Neuronal stem cell (in vitro differentiated cells): ENCODE results near the gene ERMN.

ENCODE experiments used
- DNase-seq: peaks from one replicate; pipeline ENCODE4 v3.0.0-alpha.2; 2013; ENCODE audit warnings: low spot score
- H2AFZ ChIP-seq: one replicate; pipeline ENCODE4 v1.6.1; 2013; ENCODE audit warnings: mild to moderate bottlenecking, low read length, inconsistent platforms
- H2AK5ac ChIP-seq: 2 replicates; pipeline ENCODE4 v1.6.1; 2013; ENCODE audit warnings: low read depth, mild to moderate bottlenecking, inconsistent platforms, low read length, moderate library complexity, mixed read lengths
- H2BK120ac ChIP-seq: 2 replicates; pipeline ENCODE4 v1.6.1; 2013; ENCODE audit warnings: low read depth, mild to moderate bottlenecking, inconsistent platforms, low read length, moderate library complexity, mixed read lengths
- H2BK12ac ChIP-seq: one replicate; pipeline ENCODE4 v1.6.1; 2013; ENCODE audit warnings: low read length, inconsistent platforms
- H2BK15ac ChIP-seq: 2 replicates; pipeline ENCODE4 v1.6.1; 2013; ENCODE audit warnings: mild to moderate bottlenecking, low read length, inconsistent platforms, mixed read lengths
- H2BK5ac ChIP-seq: one replicate; pipeline ENCODE4 v1.6.1; 2013; ENCODE audit warnings: inconsistent platforms, mild to moderate bottlenecking, low read length, moderate library complexity
- H3K14ac ChIP-seq: one replicate; pipeline ENCODE4 v1.6.1; 2013; ENCODE audit warnings: low read length, inconsistent platforms
- H3K18ac ChIP-seq: 2 replicates; pipeline ENCODE4 v1.6.1; 2013; ENCODE audit warnings: low read length, inconsistent platforms
- H3K23ac ChIP-seq: 2 replicates; pipeline ENCODE4 v1.6.1; 2013; ENCODE audit warnings: low read depth, mild to moderate bottlenecking, mixed read lengths, low read length, inconsistent platforms; ENCODE audit not compliant: poor library complexity
- H3K27ac ChIP-seq: replicated peaks from 3 replicates; pipeline ENCODE4 v1.5.1; 2013; ENCODE audit warnings: low read length, inconsistent platforms
- H3K27me3 ChIP-seq, 3 experiments: 2 replicates each; pipeline ENCODE4 v1.6.1; 2013; ENCODE audit warnings: low read length in 3 of 3, mild to moderate bottlenecking in 2 of 3, inconsistent platforms in 1 of 3, low read depth in 1 of 3, mixed read lengths in 1 of 3, moderate library complexity in 1 of 3; ENCODE audit not compliant: control insufficient read depth in 3 of 3, insufficient read depth in 3 of 3
- H3K36me3 ChIP-seq, 2 donors: replicated peaks in 1 of 2; 2 replicates each; pipeline ENCODE4 v1.6.1; 2013; ENCODE audit warnings: low read length in 2 of 2; ENCODE audit not compliant: control insufficient read depth in 2 of 2, insufficient read depth in 2 of 2
- H3K4ac ChIP-seq: 2 replicates; pipeline ENCODE4 v1.6.1; 2013; ENCODE audit warnings: inconsistent platforms, mild to moderate bottlenecking, low read length, moderate library complexity
- H3K4me1 ChIP-seq, 2 donors: 1 replicate in 1 of 2; 2 replicates in 1 of 2; pipeline ENCODE4 v1.6.1; 2013; ENCODE audit warnings: low read length in 2 of 2, low read depth in 1 of 2; ENCODE audit not compliant: control insufficient read depth in 2 of 2, insufficient read depth in 1 of 2
- H3K4me2 ChIP-seq: one replicate; pipeline ENCODE4 v1.6.1; 2013; ENCODE audit warnings: mild to moderate bottlenecking, low read length, inconsistent platforms; ENCODE audit not compliant: insufficient read depth, poor library complexity, severe bottlenecking
- H3K4me3 ChIP-seq, 2 donors: 2 replicates each; pipeline ENCODE4 v1.5.1; 2013; ENCODE audit warnings: low read length in 2 of 2, mild to moderate bottlenecking in 2 of 2, inconsistent platforms in 1 of 2, moderate library complexity in 1 of 2
- H3K79me1 ChIP-seq: one replicate; pipeline ENCODE4 v1.6.1; 2013; ENCODE audit warnings: low read depth, mild to moderate bottlenecking, inconsistent platforms, low read length, moderate library complexity
- H3K9ac ChIP-seq: one replicate; pipeline ENCODE4 v1.6.1; 2013; ENCODE audit warnings: mild to moderate bottlenecking, low read depth, low read length, inconsistent platforms; ENCODE audit not compliant: poor library complexity
- H3K9me3 ChIP-seq, 2 donors: replicated peaks in 1 of 2; 2 replicates each; pipeline versions ENCODE3 to v1.6.1; 2013; ENCODE audit warnings: low read length in 2 of 2, mild to moderate bottlenecking in 2 of 2, inconsistent platforms in 1 of 2, low read depth in 1 of 2, mixed read lengths in 1 of 2, moderate library complexity in 1 of 2; ENCODE audit not compliant: control insufficient read depth in 2 of 2, insufficient read depth in 1 of 2
- H4K8ac ChIP-seq: one replicate; pipeline ENCODE4 v1.6.1; 2013; ENCODE audit warnings: low read depth, mild to moderate bottlenecking, inconsistent platforms, low read length, moderate library complexity
- H4K91ac ChIP-seq: one replicate; pipeline ENCODE4 v1.6.1; 2013; ENCODE audit warnings: low read length, low read depth, mild to moderate bottlenecking, inconsistent platforms; ENCODE audit not compliant: poor library complexity
- whole genome bisulfite sequencing, 2 donors: extraction: QIAGEN DNeasy Blood & Tissue Kit; methylation state at CpG; one replicate each; pipeline ENCODE4 v1.1.7; 2013; ENCODE audit warnings: missing lambda C conversion rate in 2 of 2, mixed read lengths in 1 of 2; ENCODE audit not compliant: insufficient read length in 2 of 2, insufficient replicate concordance in 1 of 2; ENCODE audit errors: extremely low coverage in 2 of 2; 5-methylcytosine and 5-hydroxymethylcytosine counted together

The ERMN gene

GRCh38 chr2:157290525-157290924 is 35.1 kb downstream of the ERMN start:
- H2BK120ac ChIP-seq = no peak overlapping the region
- DNase-seq = no peak
- H3K9me3 ChIP-seq = peaks cover 0 to 1% of the 10 kb centered on the region in 2 donors
- WGBS, 2 donors = no CpG with 5 or more reads among the region's 2 CpGs
- H3K14ac ChIP-seq = no peak overlapping the region
- H4K8ac ChIP-seq = no peak overlapping the region
- no peaks in the 10 kb centered on the region for H3K27me3 ChIP-seq
- no peak overlapping the region for H4K91ac ChIP-seq
- H3K27ac ChIP-seq = no peak overlapping the region
- H2BK12ac ChIP-seq = no peak overlapping the region
- no peak overlapping the region for H2BK5ac ChIP-seq
- no peaks in the 10 kb centered on the region for H3K79me1 ChIP-seq
- no peak overlapping the region for H2AK5ac ChIP-seq
- no peak overlapping the region for H3K18ac ChIP-seq
- no peak overlapping the region for H3K4ac ChIP-seq
- peaks cover 0 to 3% of the 10 kb centered on the region in 2 donors for H3K4me1 ChIP-seq
- no peak overlapping the region for H3K4me2 ChIP-seq
- H2AFZ ChIP-seq = no peak overlapping the region
- H3K4me3 ChIP-seq = no peak overlapping the region
- H3K9ac ChIP-seq = no peak overlapping the region
- no peak overlapping the region for H3K23ac ChIP-seq
- no peak overlapping the region for H2BK15ac ChIP-seq
- H3K36me3 ChIP-seq = no peaks in the 10 kb centered on the region

- no peak overlapping the region for H4K8ac ChIP-seq
- H2BK12ac ChIP-seq = no peak overlapping the region
- no peak overlapping the region for H3K27ac ChIP-seq
Observed at GRCh38 chr2:157287160-157287559, 38.5 kb downstream of the ERMN start.

DNA sequence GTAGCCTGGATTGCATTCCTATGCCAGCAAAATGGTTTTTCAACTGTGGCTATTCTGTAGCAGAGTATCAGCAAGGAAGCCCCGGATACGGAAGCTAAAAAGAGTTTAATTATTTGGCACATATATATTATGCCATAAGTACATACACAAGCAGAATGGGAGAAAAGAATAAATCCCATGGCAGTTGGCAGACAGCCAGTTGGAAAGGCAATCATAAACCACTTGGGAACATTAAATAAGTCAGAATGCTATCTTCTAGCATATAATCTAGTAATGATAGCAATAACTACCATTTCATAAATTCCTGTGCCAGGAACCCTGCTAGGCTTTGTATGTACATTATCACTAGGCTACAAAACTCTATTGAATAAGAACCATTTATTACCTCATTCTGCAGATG is 42.2 kb downstream of the ERMN start:
- H2BK5ac ChIP-seq = no peak overlapping the region
- H3K4me1 ChIP-seq = no peaks in the 10 kb centered on the region
- no peak overlapping the region for H3K23ac ChIP-seq
- H2BK120ac ChIP-seq = no peak overlapping the region
- H3K4ac ChIP-seq = no peak overlapping the region
- no peak overlapping the region for H2AK5ac ChIP-seq
- no peaks in the 10 kb centered on the region for H3K79me1 ChIP-seq
- no peak overlapping the region for H2BK12ac ChIP-seq
- no peak overlapping the region for H3K14ac ChIP-seq
- no peak overlapping the region for H3K9ac ChIP-seq
- H4K8ac ChIP-seq = no peak overlapping the region
- H3K4me2 ChIP-seq = no peak overlapping the region
- no peak for DNase-seq
- no peak overlapping the region for H2BK15ac ChIP-seq
- no peaks in the 10 kb centered on the region for H3K9me3 ChIP-seq
- no peak overlapping the region for H3K4me3 ChIP-seq
- H3K36me3 ChIP-seq = no peaks in the 10 kb centered on the region
- H2AFZ ChIP-seq = no peak overlapping the region
- H3K18ac ChIP-seq = no peak overlapping the region
- no peak overlapping the region for H4K91ac ChIP-seq
- no peaks in the 10 kb centered on the region for H3K27me3 ChIP-seq
- WGBS, 2 donors = no CpG with 5 or more reads among the region's 2 CpGs
- H3K27ac ChIP-seq = no peak overlapping the region

More at GRCh38 chr2:157287160-157287559, 38.5 kb downstream of the ERMN start:
- no peak overlapping the region for H2BK15ac ChIP-seq
- no peaks in the 10 kb centered on the region for H3K36me3 ChIP-seq
- H2AFZ ChIP-seq = no peak overlapping the region
- H3K14ac ChIP-seq = no peak overlapping the region
- H2BK5ac ChIP-seq = no peak overlapping the region
- H3K4me3 ChIP-seq = no peak overlapping the region
- H3K18ac ChIP-seq = no peak overlapping the region
- no peaks in the 10 kb centered on the region for H3K27me3 ChIP-seq
- no peak overlapping the region for H2AK5ac ChIP-seq
- H4K91ac ChIP-seq = no peak overlapping the region
- H3K4me1 ChIP-seq = no peaks in the 10 kb centered on the region
- no peak overlapping the region for H3K4ac ChIP-seq
- no CpG with 5 or more reads among the region's 1 CpG for WGBS, 2 donors
- DNase-seq = no peak
- H3K23ac ChIP-seq = no peak overlapping the region
- no peak overlapping the region for H3K9ac ChIP-seq
- peaks cover 0 to 1% of the 10 kb centered on the region in 2 donors for H3K9me3 ChIP-seq
- no peaks in the 10 kb centered on the region for H3K79me1 ChIP-seq
- H2BK120ac ChIP-seq = no peak overlapping the region
- no peak overlapping the region for H3K4me2 ChIP-seq

- no peak overlapping the region for H4K91ac ChIP-seq
- no peak overlapping the region for H3K18ac ChIP-seq
- no peaks in the 10 kb centered on the region for H3K27me3 ChIP-seq
- no peak overlapping the region for H2BK120ac ChIP-seq
- H2BK5ac ChIP-seq = no peak overlapping the region
- no peaks in the 10 kb centered on the region for H3K4me1 ChIP-seq
- no peak overlapping the region for H3K23ac ChIP-seq
- H3K36me3 ChIP-seq = no peaks in the 10 kb centered on the region
- no peak overlapping the region for H2BK12ac ChIP-seq
- no peak overlapping the region for H2BK15ac ChIP-seq
- H3K4me2 ChIP-seq = no peak overlapping the region
- no peak overlapping the region for H3K14ac ChIP-seq
- no peak for DNase-seq
- H4K8ac ChIP-seq = no peak overlapping the region
- H3K27ac ChIP-seq = no peak overlapping the region
- no CpG with 5 or more reads among the region's 6 CpGs for WGBS, 2 donors
- no peaks in the 10 kb centered on the region for H3K9me3 ChIP-seq
- H3K79me1 ChIP-seq = no peaks in the 10 kb centered on the region
- H3K9ac ChIP-seq = no peak overlapping the region
- H3K4ac ChIP-seq = no peak overlapping the region
- H2AK5ac ChIP-seq = no peak overlapping the region
- no peak overlapping the region for H2AFZ ChIP-seq
- H3K4me3 ChIP-seq = no peak overlapping the region
Observed at GRCh38 chr2:157281316-157281715, 44.3 kb downstream of the ERMN start.
